CD4-positive, alpha-beta T cell treated with Interleukin-17A for 1 hour (primary cell): Measurements from ENCODE around the gene ZNF584.
"Not testable (repeated sequence)": the region's sequence is repeated elsewhere in the genome, so short reads cannot be mapped to it uniquely, and the experiment has no call there.

Source experiments
- DNase-seq: peaks from one replicate; pipeline ENCODE4 v3.0.0-alpha.2; 2020

The ZNF584 gene

GRCh38 chr19:58408152-58409009, at the start of gene ZNF584:
ZNF584 (plus strand) TSS chr19:58408649; CDS start chr19:58409148, 499 bp downstream.
- DNase-seq: peak; percentile 95

- DNase-seq: peak; percentile 35
Observed at GRCh38 chr19:58361900-58362271, 46.6 kb upstream of the ZNF584 start.

- peak; percentile 97 for DNase-seq
Observed at GRCh38 chr19:58362272-58362994, 46.0 kb upstream of the ZNF584 start, which contains the start of gene ZNF497. ZNF497 (minus strand) TSS chr19:58362751; CDS start chr19:58357635, 5,116 bp downstream.

- DNase-seq: no peak
Observed at GRCh38 chr19:58364146-58364545, 44.3 kb upstream of the ZNF584 start.

GRCh38 chr19:58366585-58367430, 41.6 kb upstream of the ZNF584 start:
- DNase-seq: no peak

- no peak for DNase-seq
Observed at GRCh38 chr19:58367698-58368454, 40.6 kb upstream of the ZNF584 start.

- DNase-seq: no peak
Observed at GRCh38 chr19:58368561-58369360, 39.7 kb upstream of the ZNF584 start.

GRCh38 chr19:58372311-58373133, 35.9 kb upstream of the ZNF584 start:
- DNase-seq: no peak

- DNase-seq: no peak
Observed at GRCh38 chr19:58374200-58374599, 34.2 kb upstream of the ZNF584 start.

- not testable (repeated sequence) for DNase-seq
Observed at GRCh38 chr19:58376724-58377123, 31.7 kb upstream of the ZNF584 start.

- no peak for DNase-seq
Observed at GRCh38 chr19:58379246-58379645, 29.2 kb upstream of the ZNF584 start.

GRCh38 chr19:58380037-58380661, 28.3 kb upstream of the ZNF584 start:
- no peak for DNase-seq

- DNase-seq: peak; percentile 100
Observed at GRCh38 chr19:58380662-58381459, 27.6 kb upstream of the ZNF584 start, which contains the start of gene ZNF837. ZNF837 (minus strand) TSS chr19:58381030; CDS start chr19:58369332, 11,698 bp downstream.

- no peak for DNase-seq
Observed at GRCh38 chr19:58381460-58382212, 26.8 kb upstream of the ZNF584 start.

- DNase-seq: no peak
Observed at GRCh38 chr19:58382997-58383603, 25.3 kb upstream of the ZNF584 start.

- no peak for DNase-seq
Observed at GRCh38 chr19:58385313-58385890, 23.0 kb upstream of the ZNF584 start.

- no peak for DNase-seq
Observed at GRCh38 chr19:58385891-58386575, 22.4 kb upstream of the ZNF584 start.
